Measurements from ENCODE around the gene SORCS1. TPM values are rescaled to one million over a fixed set of nuclear protein-coding genes. Genes with fewer than 3 reads are reported as not detected.

Gene SORCS1
- total and polyA plus RNA-seq, 2 donors from 2014 or later = 0.76 to 2.4 TPM

DNA sequence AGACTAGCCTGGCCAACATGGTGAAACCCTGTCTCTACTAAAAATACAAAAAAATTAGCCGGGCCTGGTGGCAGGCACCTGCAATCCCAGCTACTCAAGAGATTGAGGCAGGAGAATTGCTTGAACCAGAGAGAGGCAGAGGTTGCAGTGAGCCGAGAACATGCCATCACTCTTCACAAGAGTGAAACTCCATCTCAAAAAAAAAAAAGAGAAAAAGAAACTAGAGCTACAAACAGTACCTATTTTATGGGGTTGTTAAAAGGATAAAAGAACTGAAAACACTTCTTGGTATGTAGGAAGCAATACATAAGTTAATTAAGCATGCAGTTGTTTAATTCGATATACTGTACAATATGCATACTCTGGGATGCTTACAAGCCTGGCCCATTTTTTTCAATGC is 216.9 kb downstream of the SORCS1 start:
- Histone ChIP-seq H3K36me3 (ENCODE audit: control insufficient read depth in 2 of 3, insufficient read depth in 3 of 3, low read length in 3 of 3) (no peaks in the 10 kb centered on the region), H3K4me3 (ENCODE audit: low read length in 3 of 3) (no peak overlapping the region), H3K27me3 (ENCODE audit: control insufficient read depth, insufficient read depth, low read length) (no peaks in the 10 kb centered on the region), H3K9me3 (ENCODE audit: control insufficient read depth in 2 of 3, insufficient read depth in 1 of 3, low read length in 3 of 3) (no peaks in the 10 kb centered on the region), H3K9ac (ENCODE audit: low read length in 3 of 3) (no peak overlapping the region), H3K4me1 (ENCODE audit: control insufficient read depth in 2 of 3, insufficient read depth in 2 of 3, low read depth in 1 of 3, low read length in 3 of 3) (no peaks in the 10 kb centered on the region), H3K27ac (ENCODE audit: low read depth in 2 of 2, low read length in 2 of 2) (no peak overlapping the region)
- FAIRE-seq (no peak), DNase-seq (no peak)
- TF ChIP-seq, protein P1, sequence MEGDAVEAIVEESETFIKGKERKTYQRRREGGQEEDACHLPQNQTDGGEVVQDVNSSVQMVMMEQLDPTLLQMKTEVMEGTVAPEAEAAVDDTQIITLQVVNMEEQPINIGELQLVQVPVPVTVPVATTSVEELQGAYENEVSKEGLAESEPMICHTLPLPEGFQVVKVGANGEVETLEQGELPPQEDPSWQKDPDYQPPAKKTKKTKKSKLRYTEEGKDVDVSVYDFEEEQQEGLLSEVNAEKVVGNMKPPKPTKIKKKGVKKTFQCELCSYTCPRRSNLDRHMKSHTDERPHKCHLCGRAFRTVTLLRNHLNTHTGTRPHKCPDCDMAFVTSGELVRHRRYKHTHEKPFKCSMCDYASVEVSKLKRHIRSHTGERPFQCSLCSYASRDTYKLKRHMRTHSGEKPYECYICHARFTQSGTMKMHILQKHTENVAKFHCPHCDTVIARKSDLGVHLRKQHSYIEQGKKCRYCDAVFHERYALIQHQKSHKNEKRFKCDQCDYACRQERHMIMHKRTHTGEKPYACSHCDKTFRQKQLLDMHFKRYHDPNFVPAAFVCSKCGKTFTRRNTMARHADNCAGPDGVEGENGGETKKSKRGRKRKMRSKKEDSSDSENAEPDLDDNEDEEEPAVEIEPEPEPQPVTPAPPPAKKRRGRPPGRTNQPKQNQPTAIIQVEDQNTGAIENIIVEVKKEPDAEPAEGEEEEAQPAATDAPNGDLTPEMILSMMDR (IDR thresholded peaks at IDR 0.05; ENCODE audit: borderline replicate concordance, extremely low read depth, insufficient read depth) = no peak
- intact Hi-C loops (cut with DNase I) = no loop called here

DNA sequence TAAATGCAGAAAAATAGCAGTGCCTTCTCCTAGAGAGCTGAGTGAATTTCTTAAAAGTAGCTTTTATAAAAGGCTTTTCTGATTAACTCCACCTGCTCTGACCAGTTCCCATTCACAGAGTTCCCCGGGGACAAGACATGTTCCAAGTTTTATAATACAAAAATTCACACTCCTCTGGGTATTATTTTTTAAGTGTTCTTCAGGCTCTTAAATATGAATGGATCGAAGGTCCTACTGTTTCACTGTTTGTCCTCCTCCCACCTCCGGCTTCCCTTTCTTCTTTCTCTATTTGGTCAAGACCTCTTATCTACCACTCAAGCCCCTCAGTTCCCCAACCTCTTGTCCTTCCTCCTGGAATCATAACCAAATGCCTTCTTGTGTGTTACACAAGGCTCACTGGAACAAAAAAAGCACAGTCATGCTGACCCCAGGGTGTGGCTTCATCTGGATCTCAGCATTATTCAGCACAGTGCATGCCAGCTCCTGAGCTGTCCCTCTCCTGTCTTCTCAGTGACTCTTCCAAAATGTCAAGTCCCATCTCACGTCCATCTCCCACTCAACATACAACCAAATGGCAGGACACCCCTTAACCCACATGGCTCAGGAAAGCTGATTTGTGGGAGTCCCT is 222.4 kb downstream of the SORCS1 start:
- intact Hi-C loops (cut with DNase I) = no loop called here

DNA sequence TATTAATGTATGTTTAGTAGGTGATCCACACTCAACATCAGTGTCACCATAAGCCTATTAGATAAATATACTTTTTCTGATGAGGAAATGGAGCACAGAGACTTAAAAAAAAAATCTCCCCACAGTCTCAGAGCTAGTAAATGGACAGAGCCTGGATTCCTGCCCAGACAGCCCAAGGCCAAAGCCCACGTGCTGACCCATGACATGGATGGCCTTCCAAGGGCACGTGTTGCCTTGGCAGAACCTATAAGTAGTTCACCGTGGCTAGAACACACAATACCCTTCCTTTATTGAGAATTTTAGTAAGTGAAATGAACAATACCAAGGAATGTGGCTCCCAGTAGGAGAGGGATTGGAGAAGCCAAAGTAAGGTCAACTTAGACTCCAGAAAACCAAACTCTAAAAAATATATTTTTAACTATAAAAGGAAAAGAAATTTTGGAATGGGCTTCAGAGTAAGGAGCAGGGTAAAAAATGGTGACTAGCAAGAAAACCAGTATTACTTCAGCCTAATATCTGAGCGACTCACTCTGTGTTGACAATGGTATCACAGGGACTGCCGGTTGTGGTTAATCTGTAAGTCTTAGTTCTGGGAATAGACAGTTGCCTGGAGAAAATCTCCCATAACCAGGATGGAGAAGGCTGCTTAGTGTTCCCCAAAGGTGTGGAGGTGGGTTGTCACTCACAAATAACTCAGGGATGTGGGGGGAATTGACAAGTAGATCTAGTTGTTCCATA is 223.0 kb downstream of the SORCS1 start:
- no peaks in the 10 kb centered on the region for H3K27me3 ChIP-seq (ENCODE audit: control insufficient read depth, insufficient read depth, low read length)
- TF ChIP-seq, protein P1 (IDR thresholded peaks at IDR 0.05; ENCODE audit: borderline replicate concordance, extremely low read depth, insufficient read depth) = no peak
- no peak for FAIRE-seq
- no peak for DNase-seq
- H3K36me3 ChIP-seq (ENCODE audit: control insufficient read depth in 2 of 3, insufficient read depth in 3 of 3, low read length in 3 of 3) = no peaks in the 10 kb centered on the region
- H3K4me1 ChIP-seq (ENCODE audit: control insufficient read depth in 2 of 3, insufficient read depth in 2 of 3, low read depth in 1 of 3, low read length in 3 of 3) = peaks cover 0 to 4% (median 0%) of the 10 kb centered on the region in 3 donors
- no peaks in the 10 kb centered on the region for H3K9me3 ChIP-seq (ENCODE audit: control insufficient read depth in 2 of 3, insufficient read depth in 1 of 3, low read length in 3 of 3)
- no peak overlapping the region for H3K4me3 ChIP-seq (ENCODE audit: low read length in 3 of 3)
- intact Hi-C loops (cut with DNase I) = no loop called here
- H3K9ac ChIP-seq (ENCODE audit: low read length in 3 of 3) = no peak overlapping the region
- H3K27ac ChIP-seq (ENCODE audit: low read depth in 2 of 2, low read length in 2 of 2) = no peak overlapping the region

More for the DNA sequence above, 222.4 kb downstream of the SORCS1 start:
- Histone ChIP-seq H3K4me1 (ENCODE audit: control insufficient read depth in 2 of 3, insufficient read depth in 2 of 3, low read depth in 1 of 3, low read length in 3 of 3) (peaks cover 0 to 4% (median 0%) of the 10 kb centered on the region in 3 donors), H3K4me3 (ENCODE audit: low read length in 3 of 3) (no peak overlapping the region), H3K27ac (ENCODE audit: low read depth in 2 of 2, low read length in 2 of 2) (no peak overlapping the region), H3K27me3 (ENCODE audit: control insufficient read depth, insufficient read depth, low read length) (no peaks in the 10 kb centered on the region), H3K9ac (ENCODE audit: low read length in 3 of 3) (no peak overlapping the region), H3K9me3 (ENCODE audit: control insufficient read depth in 2 of 3, insufficient read depth in 1 of 3, low read length in 3 of 3) (no peaks in the 10 kb centered on the region), H3K36me3 (ENCODE audit: control insufficient read depth in 2 of 3, insufficient read depth in 3 of 3, low read length in 3 of 3) (no peaks in the 10 kb centered on the region)
- TF ChIP-seq, protein P1 (IDR thresholded peaks at IDR 0.05; ENCODE audit: borderline replicate concordance, extremely low read depth, insufficient read depth) = no peak
- FAIRE-seq = no peak
- DNase-seq = no peak
